HFF-Myc (cell line): ENCODE results near the gene NTM.

ENCODE experiments used
- DNase-seq: peaks from one replicate; pipeline ENCODE4 v3.0.0-alpha.2; 2011; ENCODE audit warnings: low read depth; ENCODE audit errors: extremely low read depth
- H3K4me3 ChIP-seq: replicated peaks from 2 replicates; pipeline ENCODE4 v1.5.1; 2011; ENCODE audit warnings: low read depth, mild to moderate bottlenecking, control low read depth, low read length
- CTCF ChIP-seq: IDR thresholded peaks from 2 replicates; pipeline ENCODE4 v1.5.1; 2012; ENCODE audit warnings: mild to moderate bottlenecking, low read depth, low read length, control low read depth; ENCODE audit errors: missing control alignments

The NTM gene

GRCh38 chr11:131385763-131386390, 15.5 kb downstream of the NTM start:
- TF ChIP-seq CTCF, result no peak
- no peak for DNase-seq
- no peak overlapping the region for H3K4me3 ChIP-seq

GRCh38 chr11:131386408-131386807, 16.0 kb downstream of the NTM start:
- DNase-seq, result no peak
- TF ChIP-seq CTCF, result no peak
- no peak overlapping the region for H3K4me3 ChIP-seq

GRCh38 chr11:131388030-131388429, 17.6 kb downstream of the NTM start:
- H3K4me3 ChIP-seq, result no peak overlapping the region
- no peak for DNase-seq
- no peak for TF ChIP-seq CTCF

- H3K4me3 ChIP-seq, result no peak overlapping the region
- DNase-seq, result no peak
- no peak for TF ChIP-seq CTCF
Measured at GRCh38 chr11:131389582-131389981, 19.2 kb downstream of the NTM start.

GRCh38 chr11:131391176-131391575, 20.8 kb downstream of the NTM start:
- no peak overlapping the region for H3K4me3 ChIP-seq
- TF ChIP-seq CTCF, result no peak
- no peak for DNase-seq

GRCh38 chr11:131392528-131393255, 22.3 kb downstream of the NTM start:
- TF ChIP-seq CTCF, result no peak
- H3K4me3 ChIP-seq, result no peak overlapping the region
- no peak for DNase-seq
